NK-92 treated with Interleukin-12 subunit alpha and Interleukin-12 subunit beta, amount 100 ng/mL, for 24 hours (cell line): ENCODE results near the gene PCDHB7.
"Not testable (repeated sequence)": the region's sequence is repeated elsewhere in the genome, so short reads cannot be mapped to it uniquely, and the experiment has no call there.

ENCODE experiments used
- DNase-seq: peaks from one replicate; lab custom pipeline; 2025; lab: John Stamatoyannopoulos, UW

PCDHB7 gene

GRCh38 chr5:141224844-141225243 is 52.4 kb downstream of the PCDHB7 start:
- DNase-seq = not testable (repeated sequence)

GRCh38 chr5:141225421-141225820 is 53.0 kb downstream of the PCDHB7 start:
- DNase-seq = not testable (repeated sequence)
